Gastrocnemius medialis (tissue), 4 donors: ENCODE measurements around the gene ZNF165. TPM values are rescaled to one million over a fixed set of nuclear protein-coding genes. Genes with fewer than 3 reads are reported as not detected.
"Not testable (repeated sequence)": the region's sequence is repeated elsewhere in the genome, so short reads cannot be mapped to it uniquely, and the experiment has no call there.

ENCODE experiments used
- ATAC-seq, 2 donors: fragments of 150-250 bp; one replicate each; pipeline ENCODE4 v1.9.1; 2016
- DNase-seq, 2 donors: peaks; one replicate each; pipeline ENCODE4 v3.0.0-alpha.2; 2019
- H3K27ac ChIP-seq, 4 donors: fragments of 200-600 bp; sonication (generic); 1 replicate in 1 of 4; 2 replicates in 3 of 4; pipeline ENCODE4 v1.5.1; 2016 to 2018; ENCODE audit warnings: mild to moderate bottlenecking in 2 of 4, moderate library complexity in 1 of 4
- H3K27me3 ChIP-seq, 3 donors: fragments of 200-600 bp; sonication (generic) in 2 of 3; 1 replicate in 1 of 3; 2 replicates in 2 of 3; pipeline versions ENCODE4 v1.5.1 to v1.6.0; 2016 to 2019; ENCODE audit warnings: mild to moderate bottlenecking in 1 of 3, moderate library complexity in 1 of 3
- H3K36me3 ChIP-seq, 2 donors: fragments of 200-600 bp; sonication (generic) in 1 of 2; one replicate each; pipeline ENCODE4 v1.5.1; 2017 to 2018
- H3K4me1 ChIP-seq, 2 donors: fragments of 200-600 bp; sonication (generic) in 1 of 2; one replicate each; pipeline ENCODE4 v1.5.1; 2016 to 2017; ENCODE audit warnings: mild to moderate bottlenecking in 2 of 2
- H3K4me3 ChIP-seq, 4 donors: fragments of 200-600 bp; sonication (generic) in 3 of 4; 1 replicate in 1 of 4; 2 replicates in 3 of 4; pipeline ENCODE4 v1.5.1; 2016 to 2019; ENCODE audit warnings: mild to moderate bottlenecking in 2 of 4
- H3K9me3 ChIP-seq, 3 donors: fragments of 200-600 bp; sonication (generic) in 2 of 3; 1 replicate in 1 of 3; 2 replicates in 2 of 3; pipeline ENCODE4 v1.5.1; 2016 to 2019
- CTCF ChIP-seq, 5 experiments: fragments of 450-650 bp in 3 of 5; fragments of 200-600 bp in 2 of 5; sonication (generic) in 2 of 5; IDR thresholded peaks in 4 of 5; conservative IDR thresholded peaks in 1 of 5; 1 replicate in 4 of 5; 2 replicates in 1 of 5; pipeline ENCODE4 v1.5.1; 2016 to 2019; ENCODE audit warnings: antibody characterized with exemption in 5 of 5, mild to moderate bottlenecking in 3 of 5, moderate library complexity in 3 of 5
- POLR2A ChIP-seq, 2 donors: fragments of 450-650 bp; IDR thresholded peaks; one replicate each; pipeline ENCODE4 v1.6.1; 2017; ENCODE audit warnings: antibody characterized with exemption in 2 of 2, mild to moderate bottlenecking in 2 of 2, moderate library complexity in 2 of 2
- in situ Hi-C, 4 donors: fragments of 200-750 bp; cut with MboI; loops; one replicate each; pipeline versions ENCODE4 v1.15.0 to v1.8.0; 2017; ENCODE audit warnings: low sequenced_read_pairs in 4 of 4
- intact Hi-C: fragments of 100-400 bp; cut with DNase I; formaldehyde crosslinking; loops from one replicate; pipeline ENCODE4 v1.15.1; 2023; ENCODE audit warnings: low total_unique reads
- total RNA-seq, 4 donors: library from RNA; depleted of rRNA; stranded (reverse); fragments of >200 nt; gene quantifications; one replicate each; pipeline versions ENCODE4 v1.1.0 to v1.2.3, GENCODE V29; 2016

ZNF165 gene
- total RNA-seq, 4 donors from 2014 or later = 0.55 to 0.61 TPM; not detected in 2

GRCh38 chr6:28118217-28118616, 37.8 kb downstream of the ZNF165 start:
- TF ChIP-seq POLR2A (IDR thresholded peaks at IDR 0.05) (no peak), CTCF (IDR thresholded peaks at IDR 0.05 in 4 of 5, conservative IDR thresholded peaks at IDR 0.05 in 1 of 5) (no peak)
- no peak for DNase-seq
- no peak for ATAC-seq
- no peak overlapping the region for H3K27ac ChIP-seq
- no peaks in the 10 kb centered on the region for H3K4me1 ChIP-seq
- no peak overlapping the region for H3K4me3 ChIP-seq
- H3K36me3 ChIP-seq = peaks cover 0 to 61% of the 10 kb centered on the region in 2 donors
- H3K27me3 ChIP-seq = no peaks in the 10 kb centered on the region
- intact Hi-C loops (no loop called here), in situ Hi-C loops (no loop called here)
- H3K9me3 ChIP-seq = no peaks in the 10 kb centered on the region

- TF ChIP-seq CTCF (IDR thresholded peaks at IDR 0.05 in 4 of 5, conservative IDR thresholded peaks at IDR 0.05 in 1 of 5) = no peak
- TF ChIP-seq POLR2A (IDR thresholded peaks at IDR 0.05) = no peak
- ATAC-seq (no peak), DNase-seq (no peak)
- peaks cover 0 to 43% of the 10 kb centered on the region in 2 donors for H3K36me3 ChIP-seq
- in situ Hi-C loops = no loop called here
- H3K4me3 ChIP-seq = no peak overlapping the region
- no peak overlapping the region for H3K27ac ChIP-seq
- peaks cover 13 to 14% of the 10 kb centered on the region in 2 donors for H3K4me1 ChIP-seq
- intact Hi-C loops = no loop called here
- no peaks in the 10 kb centered on the region for H3K27me3 ChIP-seq
- H3K9me3 ChIP-seq = no peaks in the 10 kb centered on the region
Observed at GRCh38 chr6:28121876-28122275, 41.5 kb downstream of the ZNF165 start.

- in situ Hi-C loops, DNase-seq, H3K27ac ChIP-seq, H3K4me3 ChIP-seq, H3K9me3 ChIP-seq, ATAC-seq, H3K27me3 ChIP-seq, intact Hi-C loops: not testable (repeated sequence)
- peaks cover 0 to 42% of the 10 kb centered on the region in 2 donors for H3K36me3 ChIP-seq
- H3K4me1 ChIP-seq = peaks cover 13 to 14% of the 10 kb centered on the region in 2 donors
Observed at GRCh38 chr6:28122283-28122682, 41.9 kb downstream of the ZNF165 start.

GRCh38 chr6:28124350-28124970, 44.1 kb downstream of the ZNF165 start, which contains the start of gene ZSCAN16:
TSS of gene ZSCAN16 (plus strand) at chr6:28124609. CDS start at chr6:28125444, 835 bp downstream.
- no peaks in the 10 kb centered on the region for H3K27me3 ChIP-seq
- no peaks in the 10 kb centered on the region for H3K9me3 ChIP-seq
- no peak for TF ChIP-seq POLR2A (IDR thresholded peaks at IDR 0.05)
- no peak for TF ChIP-seq CTCF (IDR thresholded peaks at IDR 0.05 in 4 of 5, conservative IDR thresholded peaks at IDR 0.05 in 1 of 5)
- ATAC-seq = peak; percentile 98 to 99
- peak within 1 kb of the TSS; percentile 72 to 83 (median 77) for H3K4me3 ChIP-seq
- H3K27ac ChIP-seq = peak within 1 kb of the TSS; percentile 71 to 81 (median 77)
- in situ Hi-C loops (no loop called here), intact Hi-C loops (loop anchor here (2.0 kb wide), 1 partner anchor 16 kb away; the partner anchor contains the start of gene ZKSCAN8)
- peaks cover 0 to 48% of the 10 kb centered on the region in 2 donors for H3K36me3 ChIP-seq
- DNase-seq = peak; percentile 65 to 79
- H3K4me1 ChIP-seq = peaks cover 13 to 14% of the 10 kb centered on the region in 2 donors

- DNase-seq = no peak
- no peaks in the 10 kb centered on the region for H3K27me3 ChIP-seq
- H3K36me3 ChIP-seq = peaks cover 0 to 48% of the 10 kb centered on the region in 2 donors
- no peak for ATAC-seq
- no peak for TF ChIP-seq POLR2A (IDR thresholded peaks at IDR 0.05)
- no peak for TF ChIP-seq CTCF (IDR thresholded peaks at IDR 0.05 in 4 of 5, conservative IDR thresholded peaks at IDR 0.05 in 1 of 5)
- in situ Hi-C loops (loop anchor here in 1 of 4 donors (25.0 kb wide), 1 partner anchor 137 kb away; the partner anchor contains the start of genes NKAPL, ZKSCAN4 and ZSCAN26), intact Hi-C loops (loop anchor here (2.0 kb wide), 1 partner anchor 16 kb away; the partner anchor contains the start of gene ZKSCAN8)
- no peaks in the 10 kb centered on the region for H3K9me3 ChIP-seq
- H3K27ac ChIP-seq = peak overlapping the region; percentile 71 to 81 (median 77)
- peaks cover 13 to 14% of the 10 kb centered on the region in 2 donors for H3K4me1 ChIP-seq
- peak overlapping the region; percentile 72 to 83 (median 77) for H3K4me3 ChIP-seq
Observed at GRCh38 chr6:28124971-28125353, 44.6 kb downstream of the ZNF165 start.
